ENCODE measurements around the gene ATP6V0E2.

The ATP6V0E2 gene

DNA sequence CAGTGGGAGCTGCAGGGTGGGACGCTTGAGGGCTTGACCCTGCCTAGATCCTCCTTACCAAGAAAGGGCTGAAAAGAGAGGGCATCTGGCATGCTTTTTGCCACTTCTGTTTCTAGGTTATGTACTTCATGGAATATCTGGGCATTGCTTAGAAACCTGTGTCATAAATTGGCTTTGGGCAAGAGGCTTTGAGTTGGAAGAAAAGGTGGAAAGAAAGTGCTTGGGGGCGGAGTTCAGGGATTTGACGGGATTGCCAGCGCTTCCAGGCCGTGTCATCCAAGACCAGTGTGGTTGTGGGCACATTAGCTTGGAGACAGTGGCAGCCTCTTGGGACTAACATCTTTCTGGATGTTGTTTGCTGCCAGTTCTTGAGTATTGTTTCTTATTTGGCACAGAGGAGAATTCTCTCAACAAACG is 34.8 kb upstream of the ATP6V0E2 start:
- no peak for DNase-seq

DNA sequence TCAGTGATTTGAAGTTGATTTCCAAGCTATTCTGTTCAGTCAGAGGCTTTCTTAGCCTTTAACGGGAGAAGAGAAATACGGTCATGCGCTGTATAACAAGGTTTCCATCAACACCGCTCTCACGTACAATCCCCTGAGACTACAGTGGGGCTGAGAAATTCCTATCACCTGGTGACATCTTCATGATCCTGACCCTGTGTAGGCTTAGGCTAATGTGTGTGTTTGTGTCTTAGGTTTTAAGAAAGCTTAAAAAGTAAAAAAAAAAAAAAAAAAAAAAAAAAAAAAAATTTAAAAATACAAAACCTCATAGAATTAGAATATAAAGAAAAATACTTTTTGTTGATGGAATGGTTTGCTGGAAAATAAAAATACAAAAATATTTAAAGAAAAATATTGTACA is 33.8 kb upstream of the ATP6V0E2 start:
- DNase-seq: no peak

DNA sequence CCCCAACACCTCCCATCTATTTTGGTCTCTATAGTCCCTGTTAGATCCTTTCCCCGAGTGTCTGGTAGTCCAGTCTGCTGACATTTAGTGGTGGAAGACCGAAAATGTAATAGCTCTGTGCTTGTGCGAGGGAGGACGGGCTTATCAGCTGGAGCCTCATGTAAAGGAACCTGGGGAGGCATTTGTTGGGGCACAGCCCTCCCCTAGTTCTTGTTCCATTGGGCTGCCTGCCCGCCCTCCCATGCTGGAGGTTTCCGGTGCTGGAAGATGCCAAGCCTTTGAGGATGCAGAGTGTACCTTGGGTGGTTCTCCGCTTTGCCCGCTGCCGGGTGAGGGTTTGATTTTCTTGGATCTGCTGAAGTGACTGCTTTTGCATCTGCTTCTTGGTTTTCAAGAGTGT is 30.2 kb upstream of the ATP6V0E2 start:
- no peak for DNase-seq

DNA sequence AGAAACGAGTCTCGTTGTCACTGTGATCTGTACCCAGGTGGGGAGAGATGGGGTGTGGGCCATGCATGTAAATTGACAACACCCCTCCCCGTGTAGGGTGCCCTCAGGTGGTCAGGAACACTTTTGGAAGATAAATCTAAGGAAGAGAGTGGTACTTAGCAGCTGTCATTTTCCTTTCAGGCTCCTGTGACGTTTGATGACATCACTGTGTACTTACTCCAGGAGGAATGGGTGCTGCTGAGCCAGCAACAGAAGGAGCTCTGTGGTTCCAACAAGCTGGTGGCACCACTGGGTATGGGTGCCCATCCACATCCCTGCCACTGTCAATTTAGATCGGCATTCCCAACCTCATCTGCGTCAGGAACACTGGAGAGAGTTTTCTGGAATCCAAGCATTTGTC is 29.3 kb upstream of the ATP6V0E2 start:
- no peak for DNase-seq

DNA sequence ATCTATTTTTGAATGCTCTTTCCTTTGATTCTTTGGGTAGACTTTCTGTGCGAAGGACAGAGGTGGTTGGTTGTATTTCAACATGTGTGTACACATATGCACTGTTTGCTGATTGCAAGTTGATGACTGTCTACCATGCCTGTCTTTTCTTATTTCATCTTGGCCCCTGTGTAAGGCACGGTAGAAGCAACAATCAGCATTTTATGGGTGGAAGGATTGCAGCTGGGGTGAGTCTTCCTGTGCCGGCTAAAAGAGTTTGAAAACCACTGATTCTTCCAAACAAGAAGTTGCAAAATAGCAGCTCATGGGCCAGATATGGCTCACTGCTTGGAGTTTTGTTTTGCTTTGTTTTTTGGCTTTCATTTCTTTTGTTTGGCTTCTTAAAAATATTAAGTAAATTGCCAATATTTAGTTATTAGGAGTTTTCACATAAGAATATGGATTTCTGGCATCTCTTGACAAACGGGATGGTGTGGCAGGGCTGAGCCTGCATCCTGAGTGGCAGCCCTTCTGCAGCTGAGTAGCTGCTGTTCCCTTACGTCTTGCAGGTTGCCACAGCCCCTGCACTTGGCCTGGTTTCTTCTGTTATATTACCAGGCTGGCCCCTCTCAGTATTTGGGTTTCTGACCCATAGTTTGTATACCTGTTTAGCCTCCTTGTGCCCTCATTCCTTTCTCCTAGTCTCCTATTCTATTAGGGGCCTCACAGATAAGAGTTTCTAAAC is 28.4 kb upstream of the ATP6V0E2 start:
- no peak for DNase-seq

DNA sequence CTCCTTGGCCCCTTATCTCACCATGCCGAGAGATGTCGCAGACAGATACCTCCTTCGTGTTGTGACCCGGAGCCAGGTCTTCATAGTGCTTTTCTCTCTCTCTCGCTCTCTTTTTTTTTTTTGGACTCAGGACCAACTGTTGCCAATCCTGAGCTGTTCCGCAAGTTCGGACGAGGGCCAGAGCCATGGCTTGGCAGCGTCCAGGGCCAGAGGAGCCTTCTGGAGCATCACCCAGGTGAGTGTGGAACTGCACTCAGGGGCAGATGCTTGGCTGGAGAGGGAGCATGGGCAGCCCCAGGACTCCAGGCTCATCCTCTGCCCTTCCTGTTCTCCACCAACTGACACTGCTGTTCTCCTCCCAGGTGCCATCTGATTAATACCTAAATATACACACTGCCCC is 27.7 kb upstream of the ATP6V0E2 start:
- DNase-seq: no peak

DNA sequence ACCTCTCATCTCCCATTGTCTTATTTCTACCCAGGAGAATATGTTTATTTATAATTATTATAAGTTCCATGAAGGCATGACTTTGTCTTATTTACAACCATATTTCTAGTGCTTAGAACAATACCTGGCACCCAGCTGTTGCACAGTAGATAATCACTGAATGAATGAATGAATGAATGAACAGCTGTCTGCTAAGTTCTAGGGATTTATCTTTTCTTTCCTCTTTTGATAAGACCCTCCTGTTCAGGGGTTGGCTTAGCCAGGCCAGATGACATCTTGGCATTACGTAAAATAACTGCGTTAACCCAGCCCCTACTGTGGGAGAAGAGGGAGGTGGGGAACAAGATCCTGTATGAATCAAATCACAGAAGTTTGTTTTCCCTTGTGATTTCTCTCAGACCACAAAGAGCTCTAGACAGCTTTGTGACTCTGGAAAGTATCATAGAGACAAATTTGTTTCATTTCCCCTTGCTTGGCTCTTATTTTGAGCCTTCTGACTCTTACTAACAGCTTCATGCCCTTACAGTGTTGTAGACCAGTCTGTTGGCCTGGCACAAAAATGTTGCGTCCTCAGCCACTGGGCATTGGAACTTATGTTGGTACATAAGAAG is 27.2 kb upstream of the ATP6V0E2 start:
- DNase-seq: no peak

DNA sequence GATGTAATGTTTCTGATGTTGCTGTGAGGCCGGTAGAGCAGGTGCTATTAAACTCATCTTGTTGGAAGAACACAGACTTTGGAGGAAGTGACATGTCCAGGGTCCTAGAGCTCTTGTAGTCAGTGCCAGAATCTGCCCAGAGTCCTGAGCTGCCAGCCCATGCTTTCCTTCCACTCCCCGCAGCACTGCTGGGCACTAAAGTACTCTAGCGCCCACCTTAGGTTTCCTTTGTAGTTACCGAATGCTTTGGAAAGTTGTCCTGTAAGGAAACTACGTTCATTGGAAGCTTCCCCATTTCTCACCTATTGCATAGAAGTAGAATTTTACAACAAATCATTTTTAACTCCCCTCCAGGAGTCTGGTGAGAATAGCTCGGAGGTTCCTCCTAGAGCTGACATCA is 24.6 kb upstream of the ATP6V0E2 start:
- no peak for DNase-seq

DNA sequence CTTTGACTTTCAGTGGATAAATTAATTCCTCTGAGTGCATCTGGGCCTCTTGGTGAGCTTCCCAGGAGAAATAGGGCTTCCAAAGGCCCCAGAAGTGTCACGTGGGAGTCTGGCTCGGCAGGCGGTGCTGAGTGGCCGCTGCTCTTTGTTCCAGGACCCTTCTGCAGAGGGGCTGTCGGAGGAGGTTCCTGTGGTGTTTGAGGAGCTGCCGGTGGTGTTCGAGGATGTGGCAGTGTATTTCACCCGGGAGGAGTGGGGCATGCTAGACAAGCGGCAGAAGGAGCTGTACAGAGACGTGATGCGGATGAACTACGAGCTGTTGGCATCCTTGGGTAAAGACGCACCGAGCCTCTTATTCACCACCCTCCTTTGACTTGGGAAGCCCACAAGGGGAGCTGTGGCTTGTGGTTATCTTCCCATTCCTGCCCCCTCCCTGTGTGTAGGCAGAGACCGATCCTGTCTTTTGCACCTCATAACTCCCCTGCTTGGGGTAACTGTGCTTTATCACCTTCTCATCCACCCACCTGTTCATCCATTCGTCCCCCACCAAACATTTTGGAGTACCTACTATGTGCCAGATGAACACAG is 23.7 kb upstream of the ATP6V0E2 start:
- no peak for DNase-seq

DNA sequence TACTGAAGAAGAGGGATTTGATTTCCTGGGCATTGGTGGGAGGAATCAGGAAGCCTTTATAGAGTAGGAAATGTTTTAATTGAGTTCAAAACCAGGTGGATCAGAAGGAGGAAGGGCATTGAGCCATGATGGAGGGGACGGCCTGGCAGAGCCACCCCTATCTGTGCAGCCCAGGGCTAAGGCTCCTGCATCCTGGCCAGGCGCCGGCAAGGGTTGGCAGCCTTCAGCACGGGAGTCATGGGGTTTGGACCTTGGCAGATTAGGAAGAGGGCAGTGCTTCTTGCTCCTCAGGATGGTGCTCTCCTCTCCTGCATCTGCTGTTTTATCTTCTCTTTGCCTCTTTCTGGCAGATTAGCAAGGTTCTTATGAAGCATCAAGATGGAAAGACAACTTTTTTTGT is 23.1 kb upstream of the ATP6V0E2 start:
- DNase-seq: no peak

DNA sequence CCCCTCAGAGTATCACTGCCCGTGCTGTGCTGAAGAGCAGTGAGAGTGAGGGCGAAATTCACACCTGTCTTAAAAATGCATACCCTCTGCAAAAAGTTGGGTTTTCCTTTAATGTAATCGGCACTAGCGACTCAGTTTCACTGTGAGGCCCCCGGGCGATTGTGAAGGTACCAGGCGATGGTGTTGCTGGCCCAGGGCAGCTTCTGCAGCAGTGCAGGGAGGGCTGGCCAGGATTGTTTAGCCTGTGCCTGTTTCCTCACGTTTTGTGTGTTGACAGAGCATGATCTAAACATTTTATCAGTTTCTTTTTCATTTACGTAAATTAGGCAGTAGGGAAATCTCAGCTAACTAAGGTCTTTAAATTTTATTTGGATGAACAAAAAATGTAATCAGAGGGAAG is 22.3 kb upstream of the ATP6V0E2 start:
- no peak for DNase-seq

DNA sequence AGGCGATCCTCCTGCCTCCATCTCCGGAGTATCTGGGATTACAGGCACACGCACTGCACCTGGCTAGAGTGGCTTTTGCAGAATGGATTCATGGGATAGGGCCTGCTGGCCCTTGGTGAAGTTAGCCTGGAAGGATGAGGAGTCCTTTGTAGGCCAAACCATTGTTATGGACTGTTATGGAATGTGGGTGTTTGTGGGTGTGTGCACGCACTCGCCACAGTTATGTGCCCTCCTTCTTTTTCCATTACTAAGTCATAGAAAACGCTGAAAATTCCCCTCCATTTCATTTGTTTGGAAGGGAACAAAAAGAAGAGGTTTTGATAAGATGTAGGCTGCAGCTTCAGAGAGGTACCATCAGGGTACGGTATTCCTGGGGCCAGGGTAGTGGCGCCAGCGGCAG is 20.6 kb upstream of the ATP6V0E2 start:
- no peak for DNase-seq

DNA sequence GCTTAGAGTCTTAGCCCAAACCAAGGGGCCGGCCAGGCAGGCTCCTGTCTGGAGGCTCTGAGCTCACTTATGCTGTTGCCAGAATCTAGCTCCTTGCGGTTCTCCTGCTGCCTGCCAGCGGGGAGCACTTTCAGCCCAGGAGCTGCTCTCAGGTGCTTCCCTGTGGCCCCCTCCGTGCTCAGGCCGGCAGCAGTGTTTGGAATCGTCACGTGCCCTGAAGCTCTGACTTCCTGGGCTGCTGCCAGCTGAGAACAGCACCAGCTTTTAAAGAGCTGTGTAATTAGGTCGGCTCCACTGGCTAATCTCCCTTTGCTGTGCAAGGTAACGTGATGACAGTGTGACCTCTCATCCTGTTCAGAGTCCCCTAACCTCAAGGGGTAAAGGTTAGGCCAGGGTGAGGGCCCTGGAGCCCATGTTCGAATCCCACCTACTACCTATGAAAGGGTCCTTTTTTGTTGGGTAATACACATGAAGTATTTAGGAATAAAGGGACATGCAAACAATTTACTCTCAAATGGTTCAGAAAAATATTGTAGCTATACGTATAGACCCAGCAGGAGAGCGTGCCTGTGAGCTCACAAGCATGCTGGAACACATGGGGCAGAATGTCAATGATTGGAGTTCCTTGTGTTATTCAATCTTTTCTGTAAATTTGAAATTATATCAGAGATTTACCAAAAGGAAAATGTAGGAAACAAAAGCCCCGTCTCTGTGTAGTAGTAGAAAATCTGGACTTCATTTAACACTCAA is 19.0 kb upstream of the ATP6V0E2 start:
- peak in 1 of 5 donors; percentile 32 for DNase-seq

DNA sequence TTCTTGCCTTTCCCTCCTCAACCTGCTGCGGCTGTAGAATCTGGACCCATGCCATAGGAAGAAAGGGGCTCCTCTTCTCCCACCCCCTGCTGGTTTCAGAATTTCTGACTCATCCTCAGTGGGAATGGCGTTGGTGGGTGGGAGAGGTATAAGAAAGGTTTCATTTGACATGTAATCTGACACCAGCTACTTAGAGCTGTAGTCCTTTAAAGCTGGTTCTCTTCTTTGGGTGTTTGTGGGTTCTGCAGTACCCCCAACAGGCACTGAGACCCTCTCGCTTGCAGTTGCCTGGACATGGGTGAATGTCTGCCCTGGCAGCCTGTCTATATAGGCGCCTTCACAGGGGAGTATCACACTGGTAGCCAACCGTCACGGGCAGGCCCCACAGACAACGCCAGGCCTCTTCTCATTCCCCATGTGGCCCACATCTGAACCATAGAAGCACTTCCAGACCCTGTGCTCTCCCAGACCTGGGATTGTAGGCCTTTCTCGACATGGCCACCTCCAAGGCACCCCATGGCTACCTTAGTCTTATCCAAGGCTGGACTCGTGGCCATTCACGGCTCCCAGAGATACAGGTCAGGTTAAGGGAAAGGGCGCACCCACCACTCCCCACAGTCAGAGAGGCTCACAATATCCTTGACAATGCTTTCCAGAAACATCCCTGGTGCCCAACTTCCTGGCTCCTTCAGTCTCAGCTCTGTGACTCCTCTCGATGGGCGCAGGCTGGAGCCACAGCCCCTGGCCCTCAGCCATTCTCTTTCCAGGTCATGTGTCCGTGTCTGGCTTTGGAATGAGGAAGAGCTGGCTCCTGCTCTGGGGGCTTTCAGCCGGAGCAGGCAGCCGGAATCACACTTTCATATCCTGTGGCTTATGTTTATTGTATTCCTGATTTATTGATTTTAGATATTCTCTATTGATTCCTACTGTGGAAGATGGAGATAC is 18.1 kb upstream of the ATP6V0E2 start:
- DNase-seq: no peak

DNA sequence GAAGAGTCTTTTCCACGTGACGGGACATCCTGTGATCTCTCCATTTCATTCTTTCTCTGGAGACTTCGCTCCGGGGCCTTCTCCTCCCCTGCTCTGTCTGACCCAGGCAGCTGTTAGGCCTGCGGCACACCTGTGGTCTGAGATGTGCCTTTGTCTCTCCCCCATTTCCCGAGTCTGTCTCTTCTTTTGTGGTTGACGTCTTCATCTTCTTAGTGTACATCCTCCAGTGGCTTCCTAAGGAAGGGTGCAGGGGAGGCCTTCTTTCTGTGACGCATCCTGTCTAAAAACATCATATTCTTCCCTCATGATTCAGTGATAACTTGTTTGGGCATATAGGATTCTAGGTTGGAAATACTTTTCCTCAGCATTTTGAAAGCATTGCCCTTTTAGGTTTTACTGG is 17.2 kb upstream of the ATP6V0E2 start:
- DNase-seq: peak in 2 of 5 donors; percentile 22 to 50

DNA sequence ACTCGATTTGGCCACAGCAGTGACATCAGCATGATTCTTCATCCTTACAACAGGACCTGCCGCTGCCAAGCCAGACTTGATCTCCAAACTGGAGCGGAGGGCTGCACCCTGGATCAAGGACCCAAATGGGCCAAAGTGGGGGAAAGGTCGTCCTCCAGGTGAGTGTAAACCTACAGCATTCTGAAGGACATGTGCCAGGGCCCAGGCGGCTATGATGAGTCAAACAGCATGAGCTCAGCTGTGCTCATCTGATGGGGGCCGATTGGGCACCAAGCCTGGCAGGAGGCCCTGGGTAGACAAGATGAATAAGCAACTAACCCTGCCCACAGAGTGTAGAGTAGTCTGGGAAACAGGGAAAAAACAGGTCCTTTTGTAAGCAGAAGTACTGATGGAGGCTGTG is 14.4 kb upstream of the ATP6V0E2 start:
- DNase-seq: no peak

DNA sequence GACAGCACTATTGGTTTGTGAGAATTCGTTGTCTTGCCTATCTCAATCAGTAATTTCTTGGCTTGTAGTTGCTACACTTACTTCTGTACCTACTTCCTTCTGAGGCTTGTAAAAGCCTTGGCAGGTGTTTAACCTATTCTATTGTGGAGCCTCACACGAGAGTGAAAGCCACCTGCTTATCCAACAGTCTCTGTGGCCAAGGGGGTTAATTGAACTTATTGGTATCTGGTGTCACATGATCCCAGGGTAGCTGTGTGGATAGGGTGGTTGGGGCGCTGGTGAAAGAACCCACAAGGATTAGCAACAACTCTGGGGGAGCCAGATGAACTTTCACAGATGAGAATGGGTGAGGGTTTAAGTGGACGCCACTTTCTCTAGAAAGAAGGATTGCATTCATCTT is 13.9 kb upstream of the ATP6V0E2 start:
- DNase-seq: no peak

DNA sequence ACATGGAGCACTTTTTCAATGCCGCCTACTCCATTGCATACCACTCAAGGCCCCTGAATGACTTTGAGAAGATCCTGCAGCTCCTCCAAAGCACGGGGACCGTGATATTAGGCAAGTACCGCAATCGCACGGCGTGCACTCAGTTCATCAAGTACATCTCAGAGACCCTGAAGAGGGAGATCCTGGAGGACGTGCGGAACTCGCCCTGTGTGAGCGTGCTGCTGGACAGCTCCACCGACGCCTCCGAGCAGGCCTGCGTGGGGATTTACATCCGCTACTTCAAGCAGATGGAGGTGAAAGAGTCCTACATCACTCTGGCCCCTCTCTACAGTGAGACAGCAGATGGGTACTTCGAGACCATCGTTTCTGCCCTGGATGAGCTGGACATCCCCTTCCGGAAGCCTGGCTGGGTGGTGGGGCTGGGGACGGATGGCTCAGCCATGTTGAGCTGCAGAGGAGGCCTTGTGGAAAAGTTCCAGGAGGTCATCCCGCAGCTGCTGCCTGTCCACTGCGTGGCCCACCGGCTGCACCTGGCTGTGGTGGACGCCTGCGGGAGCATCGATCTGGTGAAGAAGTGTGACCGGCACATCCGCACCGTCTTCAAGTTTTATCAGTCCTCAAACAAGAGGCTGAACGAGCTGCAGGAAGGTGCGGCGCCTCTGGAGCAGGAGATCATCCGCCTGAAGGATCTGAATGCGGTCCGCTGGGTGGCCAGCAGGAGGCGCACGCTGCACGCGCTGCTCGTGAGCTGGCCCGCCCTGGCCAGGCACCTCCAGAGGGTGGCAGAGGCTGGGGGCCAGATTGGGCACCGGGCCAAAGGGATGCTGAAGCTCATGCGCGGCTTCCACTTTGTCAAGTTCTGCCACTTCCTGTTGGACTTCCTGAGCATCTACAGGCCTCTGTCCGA is 12.7 kb upstream of the ATP6V0E2 start:
- DNase-seq: no peak

DNA sequence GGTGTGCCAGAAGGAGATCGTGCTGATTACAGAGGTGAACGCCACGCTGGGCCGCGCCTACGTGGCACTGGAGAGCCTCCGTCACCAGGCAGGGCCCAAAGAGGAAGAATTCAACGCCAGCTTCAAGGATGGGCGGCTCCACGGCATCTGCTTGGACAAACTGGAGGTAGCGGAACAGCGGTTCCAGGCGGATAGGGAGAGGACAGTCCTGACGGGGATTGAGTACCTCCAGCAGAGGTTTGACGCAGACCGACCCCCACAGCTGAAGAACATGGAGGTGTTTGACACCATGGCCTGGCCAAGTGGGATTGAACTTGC is 12.1 kb upstream of the ATP6V0E2 start:
- DNase-seq: no peak

DNA sequence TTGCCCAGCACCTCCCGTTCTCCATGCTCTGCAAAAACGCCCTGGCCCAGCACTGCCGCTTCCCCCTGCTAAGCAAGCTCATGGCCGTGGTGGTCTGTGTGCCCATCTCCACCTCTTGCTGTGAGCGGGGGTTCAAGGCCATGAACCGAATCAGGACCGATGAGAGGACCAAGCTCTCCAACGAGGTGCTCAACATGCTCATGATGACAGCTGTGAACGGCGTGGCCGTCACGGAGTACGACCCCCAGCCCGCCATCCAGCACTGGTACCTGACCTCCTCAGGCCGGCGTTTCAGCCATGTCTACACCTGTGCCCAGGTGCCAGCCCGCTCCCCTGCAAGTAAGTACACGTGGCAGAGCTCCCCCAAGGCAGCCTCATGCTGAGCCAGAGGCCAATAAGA is 11.6 kb upstream of the ATP6V0E2 start:
- DNase-seq: no peak

DNA sequence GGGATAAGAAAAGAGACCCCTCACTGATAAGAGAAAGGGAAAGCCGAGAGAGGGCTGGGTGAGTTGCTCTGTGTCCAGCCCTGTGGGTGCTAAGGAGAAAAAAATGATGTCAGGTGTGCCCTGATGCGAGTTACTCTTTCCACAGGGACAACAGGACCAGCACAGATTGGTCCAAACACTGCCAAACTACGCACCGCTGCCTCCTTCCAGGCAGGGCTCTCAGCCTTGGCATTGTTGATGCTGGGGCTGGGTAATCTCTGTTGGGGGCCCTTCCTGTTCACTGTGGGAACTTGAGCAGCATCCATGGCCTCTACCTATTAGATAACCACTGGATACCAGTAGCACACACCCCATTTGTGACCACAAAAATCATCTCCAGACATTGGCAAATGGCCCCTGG is 10.3 kb upstream of the ATP6V0E2 start:
- DNase-seq: no peak

DNA sequence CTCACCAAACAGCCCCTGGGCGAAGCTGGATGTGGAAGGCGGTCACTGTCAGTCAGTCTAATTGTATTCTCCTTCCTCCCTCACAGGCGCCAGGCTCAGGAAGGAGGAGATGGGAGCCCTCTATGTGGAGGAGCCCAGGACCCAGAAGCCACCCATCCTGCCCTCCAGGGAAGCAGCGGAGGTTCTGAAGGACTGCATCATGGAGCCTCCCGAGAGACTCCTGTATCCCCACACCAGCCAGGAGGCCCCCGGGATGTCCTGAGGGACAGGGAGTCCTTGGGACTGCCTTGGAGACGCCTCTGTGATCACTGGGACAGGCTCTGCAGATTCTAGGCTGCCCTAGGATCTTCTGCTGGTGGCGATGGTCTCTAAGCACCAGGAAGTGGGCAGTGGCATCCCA is 9.7 kb upstream of the ATP6V0E2 start:
- no peak for DNase-seq
